HFF-Myc (cell line): ENCODE data around the gene LRRC42.
"Not testable (repeated sequence)": the region's sequence is repeated elsewhere in the genome, so short reads cannot be mapped to it uniquely, and the experiment has no call there.

Experiments
- DNase-seq: peaks from one replicate; pipeline ENCODE4 v3.0.0-alpha.2; 2011; ENCODE audit warnings: low read depth; ENCODE audit errors: extremely low read depth
- H3K4me3 ChIP-seq: replicated peaks from 2 replicates; pipeline ENCODE4 v1.5.1; 2011; ENCODE audit warnings: low read depth, mild to moderate bottlenecking, control low read depth, low read length
- CTCF ChIP-seq: IDR thresholded peaks from 2 replicates; pipeline ENCODE4 v1.5.1; 2012; ENCODE audit warnings: mild to moderate bottlenecking, low read depth, low read length, control low read depth; ENCODE audit errors: missing control alignments

The LRRC42 gene

DNA sequence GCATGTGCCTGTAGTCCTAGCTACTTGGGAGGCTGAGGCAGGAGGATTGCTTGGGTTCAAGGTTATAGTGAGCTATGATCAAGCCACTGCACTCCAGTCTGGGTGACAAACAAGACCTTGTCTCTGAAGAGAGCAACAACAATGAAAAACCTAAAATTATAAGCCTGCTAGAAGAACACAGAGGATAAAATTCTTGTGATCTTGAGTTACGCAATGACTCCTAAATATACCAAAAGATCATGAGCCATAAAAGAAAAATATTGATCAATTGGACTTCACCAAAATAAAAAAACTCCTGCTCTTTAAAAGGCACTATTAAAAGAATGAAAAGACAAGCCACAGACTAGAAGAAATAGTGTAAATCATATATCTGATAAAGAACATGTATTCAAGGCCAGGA, 49.5 kb downstream of the LRRC42 start:
- no peak overlapping the region for H3K4me3 ChIP-seq
- TF ChIP-seq CTCF = no peak
- DNase-seq = no peak

DNA sequence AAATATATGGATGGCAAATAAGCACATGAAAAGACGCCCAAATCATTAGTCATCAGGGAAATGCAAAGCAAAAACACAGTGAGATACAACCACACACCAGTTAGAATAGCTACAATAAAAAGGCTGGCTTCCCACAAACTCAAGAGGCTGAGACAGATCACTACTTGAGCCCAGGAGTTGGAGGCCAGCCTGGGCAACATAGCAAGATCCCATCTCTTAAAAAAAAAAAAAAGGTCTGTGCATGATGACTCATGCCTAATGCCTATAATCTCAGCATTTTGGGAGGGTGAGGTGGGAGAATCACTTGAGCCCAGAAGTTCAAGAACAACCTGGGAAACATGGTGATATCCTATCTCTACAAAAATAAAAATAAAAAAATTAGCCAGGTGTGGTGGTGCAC, 52.1 kb downstream of the LRRC42 start:
- no peak for TF ChIP-seq CTCF
- H3K4me3 ChIP-seq = no peak overlapping the region
- no peak for DNase-seq

DNA sequence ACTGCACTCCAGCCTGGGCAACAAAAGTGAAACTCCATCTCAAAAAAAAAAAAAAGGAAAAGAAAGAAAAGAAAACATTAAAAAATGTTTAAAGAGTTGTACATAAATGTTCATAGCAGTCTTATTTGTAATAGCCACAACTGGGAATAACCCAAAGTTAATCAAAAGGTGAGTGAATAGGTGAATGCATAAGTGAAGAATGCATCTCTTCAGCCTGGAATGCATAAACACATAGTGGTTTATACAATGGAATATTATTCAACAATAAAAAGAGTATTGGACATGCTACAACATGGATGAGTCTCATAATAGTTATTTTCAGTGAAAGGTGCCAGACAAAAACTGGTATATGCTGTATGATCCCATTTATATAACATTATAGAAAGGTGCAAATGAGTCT, 53.8 kb downstream of the LRRC42 start:
- no peak overlapping the region for H3K4me3 ChIP-seq
- TF ChIP-seq CTCF = no peak
- DNase-seq = no peak

DNA sequence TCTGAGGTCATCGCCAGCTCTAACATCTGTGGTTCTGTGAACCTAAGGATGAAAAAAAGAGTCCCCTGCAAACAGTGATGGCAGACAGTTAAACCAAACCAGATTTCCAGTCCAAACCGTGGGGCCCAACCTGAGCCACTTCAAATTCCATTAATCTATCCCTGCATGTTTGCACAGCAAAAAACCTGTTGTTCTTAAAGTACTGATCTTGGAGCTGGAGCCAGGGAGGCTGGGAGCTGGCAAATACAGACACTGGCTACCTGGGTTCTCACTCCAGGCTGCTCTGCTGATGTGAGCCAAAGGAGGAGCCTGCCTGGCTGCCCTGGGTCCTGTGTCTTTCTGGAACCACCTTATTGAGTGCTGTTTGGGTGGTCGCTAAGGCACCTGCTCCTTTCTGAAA, 55.4 kb downstream of the LRRC42 start:
- no peak overlapping the region for H3K4me3 ChIP-seq
- DNase-seq = no peak
- no peak for TF ChIP-seq CTCF

DNA sequence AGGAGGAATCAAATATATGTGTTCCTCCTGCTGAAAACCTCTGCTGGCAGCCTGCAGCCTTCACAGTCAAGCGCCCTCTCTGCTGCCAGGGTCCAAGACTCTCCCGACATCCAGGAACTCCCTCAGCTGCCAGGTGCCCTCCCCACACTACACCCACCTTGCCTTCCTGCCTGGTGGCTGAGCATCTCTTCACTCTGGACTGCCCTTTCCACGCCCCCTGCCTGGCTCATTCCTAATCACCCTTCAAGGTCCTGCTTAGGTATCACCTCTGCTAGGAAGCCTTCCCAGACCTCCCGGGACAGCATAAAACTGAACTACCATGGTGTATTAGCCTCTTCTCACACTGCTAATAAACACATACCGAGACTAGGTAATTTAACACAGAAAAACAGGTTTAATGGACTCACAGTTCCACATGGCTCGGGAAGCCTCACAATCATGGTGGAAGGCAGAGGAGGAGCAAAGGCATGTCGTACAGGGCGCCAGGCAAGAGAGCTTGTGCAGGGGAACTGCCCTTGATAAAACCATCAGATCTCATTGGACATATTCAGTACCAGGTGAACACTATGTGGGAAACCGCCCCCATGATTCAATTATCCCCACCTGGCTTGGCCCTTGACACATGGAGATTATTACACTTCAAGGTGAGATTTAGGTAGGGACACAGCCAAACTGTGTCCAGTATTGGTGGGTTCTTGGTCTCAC, 56.5 kb downstream of the LRRC42 start:
- no peak overlapping the region for H3K4me3 ChIP-seq
- no peak for DNase-seq
- no peak for TF ChIP-seq CTCF

- no peak for TF ChIP-seq CTCF
- DNase-seq = no peak
- H3K4me3 ChIP-seq = no peak overlapping the region
Observed at GRCh38 chr1:54003249-54003646, 57.1 kb downstream of the LRRC42 start.

DNA sequence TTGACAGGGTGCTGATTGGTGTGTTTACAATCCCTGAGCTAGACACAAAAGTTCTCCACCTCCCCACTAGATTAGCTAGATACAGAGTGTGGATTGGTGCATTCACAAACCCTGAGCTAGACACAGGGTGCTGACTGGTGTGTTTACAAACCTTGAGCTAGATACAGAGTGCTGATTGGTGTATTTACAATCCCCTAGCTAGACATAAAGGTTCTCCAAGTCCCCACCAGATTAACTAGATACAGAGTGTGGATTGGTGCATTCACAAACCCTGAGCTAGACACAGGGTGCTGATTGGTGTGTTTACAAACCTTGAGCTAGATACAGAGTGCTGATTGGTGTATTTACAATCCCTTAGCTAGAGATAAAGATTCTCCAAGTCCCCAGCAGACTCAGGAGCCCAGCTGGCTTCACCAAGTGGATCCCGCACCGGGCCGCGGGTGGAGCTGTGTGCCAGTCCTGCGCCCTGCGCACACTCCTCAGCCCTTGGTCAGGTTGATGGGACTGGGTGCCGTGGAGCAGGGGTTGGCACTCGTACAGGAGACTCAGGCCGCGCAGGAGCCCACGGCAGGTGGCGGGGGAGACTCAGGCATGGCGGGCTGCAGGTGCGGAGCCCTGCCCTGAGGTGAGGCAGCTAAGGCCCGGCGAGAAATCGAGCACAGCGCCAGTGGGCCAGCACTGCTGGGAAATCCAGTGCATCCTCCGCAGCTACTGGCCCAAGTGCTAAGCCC, 57.8 kb downstream of the LRRC42 start:
- not testable (repeated sequence) for DNase-seq, H3K4me3 ChIP-seq
